IMR-90 (cell line): ENCODE measurements around the gene NIPAL3. TPM values are rescaled to one million over a fixed set of nuclear protein-coding genes. Genes with fewer than 3 reads are reported as not detected.
A peak's percentile ranks its signal among the peaks of the same experiment; 100 is the strongest.

ENCODE experiments used
- ATAC-seq: fragments of 200-7000 bp; cut with Tn5 transposase; 2 replicates; pipeline ENCODE4 v1.9.1; 2020; ENCODE audit warnings: low read depth, mild to moderate bottlenecking, moderate library complexity
- BruUV-seq: library from RNA; stranded (reverse); fragments of 400-500 nt; replicated peaks from 2 replicates; lab custom pipeline; 2021; lab: Mats Ljungman, UMichigan
- CTCF ChIA-PET: fragments of 300-600 bp; formaldehyde crosslinking; extraction: SDS; loops from one replicate; lab custom pipeline; 2021; ENCODE audit warnings: antibody characterized with exemption; lab: Yijun Ruan, JAX
- POLR2A ChIA-PET: fragments of 300-600 bp; sonication (Branson Sonifier 250); formaldehyde crosslinking; loops from one replicate; lab custom pipeline; 2022; ENCODE audit warnings: antibody characterized with exemption; ENCODE audit not compliant: unreplicated experiment; lab: Charles Lee
- DNase-seq: peaks from one replicate; pipeline ENCODE4 v3.0.0; 2013
- H2AFZ ChIP-seq: replicated peaks from 2 replicates; pipeline ENCODE3; 2013; ENCODE audit warnings: low read length, mild to moderate bottlenecking; ENCODE audit not compliant: poor library complexity
- H2AK5ac ChIP-seq: 2 replicates; pipeline ENCODE4 v1.6.1; 2013; ENCODE audit warnings: low read depth, low read length, inconsistent platforms
- H2AK9ac ChIP-seq: replicated peaks from 2 replicates; pipeline ENCODE3; 2013; ENCODE audit warnings: mild to moderate bottlenecking, low read depth, low read length, moderate library complexity; ENCODE audit not compliant: poor library complexity
- H2BK120ac ChIP-seq: 2 replicates; pipeline ENCODE4 v1.6.1; 2013; ENCODE audit warnings: low read depth, low read length, inconsistent platforms
- H2BK15ac ChIP-seq: 3 replicates; pipeline ENCODE4 v1.6.1; 2013; ENCODE audit warnings: low read depth, low read length, inconsistent platforms
- H2BK20ac ChIP-seq: 2 replicates; pipeline ENCODE4 v1.6.1; 2013; ENCODE audit warnings: low read depth, mild to moderate bottlenecking, inconsistent platforms, low read length, moderate library complexity
- H2BK5ac ChIP-seq: 2 replicates; pipeline ENCODE4 v1.6.1; 2013; ENCODE audit warnings: mild to moderate bottlenecking, low read depth, low read length, inconsistent platforms; ENCODE audit not compliant: poor library complexity, severe bottlenecking
- H3K14ac ChIP-seq: replicated peaks from 2 replicates; pipeline ENCODE4 v1.6.1; 2013; ENCODE audit warnings: low read depth, low read length, inconsistent platforms
- H3K18ac ChIP-seq: 2 replicates; pipeline ENCODE4 v1.6.1; 2013; ENCODE audit warnings: low read depth, low read length, control low read depth
- H3K23ac ChIP-seq: 2 replicates; pipeline ENCODE4 v1.6.1; 2013; ENCODE audit warnings: low read depth, low read length, inconsistent platforms
- H3K27ac ChIP-seq: 2 replicates; pipeline ENCODE4 v1.5.1; 2013; ENCODE audit warnings: mild to moderate bottlenecking, control low read depth, low read length; ENCODE audit not compliant: insufficient read depth
- H3K27me3 ChIP-seq: 2 replicates; pipeline ENCODE4 v1.6.1; 2013; ENCODE audit warnings: low read length; ENCODE audit not compliant: control insufficient read depth, insufficient read depth
- H3K36me3 ChIP-seq: 2 replicates; pipeline ENCODE4 v1.6.1; 2013; ENCODE audit warnings: low read length, mixed read lengths; ENCODE audit not compliant: control insufficient read depth, insufficient read depth
- H3K4ac ChIP-seq: 2 replicates; pipeline ENCODE4 v1.6.1; 2013; ENCODE audit warnings: low read depth, low read length, inconsistent platforms
- H3K4me1 ChIP-seq: 2 replicates; pipeline ENCODE4 v1.6.1; 2013; ENCODE audit warnings: low read length, mixed read lengths; ENCODE audit not compliant: control insufficient read depth, insufficient read depth
- H3K4me2 ChIP-seq: 2 replicates; pipeline ENCODE4 v1.6.1; 2013; ENCODE audit warnings: low read depth, mild to moderate bottlenecking, control low read depth, low read length, moderate library complexity
- H3K4me3 ChIP-seq: 2 replicates; pipeline ENCODE4 v1.5.1; 2013; ENCODE audit warnings: low read depth, mild to moderate bottlenecking, control low read depth, low read length, moderate library complexity; ENCODE audit not compliant: insufficient read depth
- H3K56ac ChIP-seq: 2 replicates; pipeline ENCODE4 v1.6.1; 2013; ENCODE audit warnings: low read length, inconsistent platforms; ENCODE audit not compliant: insufficient read depth; ENCODE audit errors: extremely low read depth
- H3K79me1 ChIP-seq, 2 experiments: 2 replicates each; pipeline ENCODE4 v1.6.1; 2013; ENCODE audit warnings: low read length in 2 of 2, inconsistent platforms in 1 of 2, low read depth in 1 of 2
- H3K9ac ChIP-seq: 2 replicates; pipeline ENCODE4 v1.6.1; 2013; ENCODE audit warnings: low read depth, low read length, control low read depth
- H3K9me1 ChIP-seq: 2 replicates; pipeline ENCODE4 v1.6.1; 2013; ENCODE audit warnings: low read length, inconsistent platforms; ENCODE audit not compliant: insufficient read depth
- H3K9me3 ChIP-seq: 2 replicates; pipeline ENCODE4 v1.6.1; 2013; ENCODE audit warnings: low read length; ENCODE audit not compliant: control insufficient read depth, insufficient read depth
- H4K20me1 ChIP-seq: 2 replicates; pipeline ENCODE4 v1.6.1; 2013; ENCODE audit warnings: low read length, inconsistent platforms; ENCODE audit not compliant: insufficient read depth
- H4K5ac ChIP-seq: 2 replicates; pipeline ENCODE4 v1.6.1; 2013; ENCODE audit warnings: mild to moderate bottlenecking, low read depth, low read length, control low read depth
- H4K8ac ChIP-seq, 2 experiments: 2 replicates each; pipeline ENCODE4 v1.6.1; 2013; ENCODE audit warnings: low read depth in 2 of 2, low read length in 2 of 2, control low read depth in 1 of 2, inconsistent platforms in 1 of 2
- H4K91ac ChIP-seq: 2 replicates; pipeline ENCODE4 v1.6.1; 2013; ENCODE audit warnings: low read depth, low read length, inconsistent platforms; ENCODE audit not compliant: insufficient read depth
- MAZ ChIP-seq: IDR thresholded peaks from 2 replicates; pipeline ENCODE4 v1.6.1; 2012; ENCODE audit warnings: low read depth, mild to moderate bottlenecking, low read length, improper control_type of control experiment, moderate library complexity, borderline replicate concordance
- WGBS, 2 experiments: methylation state at CpG; one replicate each; pipeline versions ENCODE4 v1.1.5 to v1.1.7; 2013; ENCODE audit warnings: missing lambda C conversion rate in 2 of 2; ENCODE audit not compliant: insufficient read length in 1 of 2; ENCODE audit errors: extremely low coverage in 2 of 2; 5-methylcytosine and 5-hydroxymethylcytosine counted together
- dilution Hi-C: fragments of 300-500 bp; cut with HindIII; formaldehyde crosslinking; loops from one replicate; pipeline ENCODE4 v1.14.3; 2018; ENCODE audit warnings: low sequenced_read_pairs; ENCODE audit not compliant: unreplicated experiment
- in situ Hi-C: fragments of 300-500 bp; cut with MboI; formaldehyde crosslinking; loops from 3 replicates; pipeline ENCODE4 v1.14.3; 2019; ENCODE audit warnings: low sequenced_read_pairs, inconsistent platforms, mixed read lengths
- intact Hi-C: fragments of 100-400 bp; cut with micrococcal nuclease; formaldehyde crosslinking; loops from 2 replicates; pipeline ENCODE4 v1.10.0; 2022
- polyA plus RNA-seq, 3 experiments: library from polyadenylated mRNA; depleted of rRNA; stranded (reverse); fragments of >200 nt; gene quantifications; 2 replicates each; pipeline ENCODE4 v1.2.3, GENCODE V29; 2012; ENCODE audit warnings: low replicate concordance in 1 of 3
- total RNA-seq: library from RNA; depleted of rRNA; stranded (reverse); fragments of >200 nt; gene quantifications from 2 replicates; pipeline ENCODE4 v1.2.3, GENCODE V29; 2012
- TF ChIP-seq, protein P1 (sequence below): conservative IDR thresholded peaks from 2 replicates; pipeline ENCODE4 v1.5.1; 2012; ENCODE audit warnings: mild to moderate bottlenecking, low read depth, low read length, improper control_type of control experiment

The NIPAL3 gene
- total and polyA plus RNA-seq, 2 of the 4 experiments (the other 2 are of a cell fraction): 55.0 to 123 TPM

DNA sequence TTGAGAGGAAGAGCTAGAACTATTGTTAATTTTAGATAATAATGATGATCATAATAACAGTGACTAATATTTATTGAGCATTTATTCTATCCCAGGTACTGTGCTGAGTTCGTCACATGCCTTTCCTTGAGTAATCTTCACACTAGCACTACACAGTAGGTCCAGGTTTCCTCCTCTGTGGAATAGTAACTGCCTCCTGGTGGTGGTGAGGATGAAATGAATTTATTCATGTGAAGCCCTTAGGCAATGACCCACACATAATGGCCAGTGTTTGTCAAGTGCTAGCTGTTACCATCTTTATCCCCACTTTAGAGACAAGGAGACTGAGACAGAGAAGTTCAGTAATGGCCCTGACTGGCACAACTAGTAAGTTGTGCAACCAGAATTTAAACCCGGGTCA lies 5.9 kb downstream of the NIPAL3 start:
- no peak overlapping the region for H4K91ac ChIP-seq
- H3K36me3 ChIP-seq: peaks cover 16% of the 10 kb centered on the region; the same call in 1 of the 2 replicates
- dilution Hi-C loops (no loop called here), intact Hi-C loops (no loop called here), in situ Hi-C loops (no loop called here)
- no peak overlapping the region for H3K56ac ChIP-seq
- WGBS, 2 experiments: no CpG with 5 or more reads among the region's 2 CpGs
- H3K9ac ChIP-seq: no peak overlapping the region
- H3K27me3 ChIP-seq: no peaks in the 10 kb centered on the region
- no peak overlapping the region for H4K5ac ChIP-seq
- no peak overlapping the region for H2AFZ ChIP-seq
- no peak overlapping the region; the same call in 1 of the 2 replicates for H3K14ac ChIP-seq
- no peak overlapping the region for H3K23ac ChIP-seq
- no peak overlapping the region for H2BK20ac ChIP-seq
- H2AK9ac ChIP-seq: no peak overlapping the region
- ChIA-PET POLR2A (no interaction called here), CTCF (no interaction called here)
- DNase-seq (no peak), ATAC-seq (no peak)
- peaks cover 31 to 55% of the 10 kb centered on the region in 2 experiments; a peak in 3 of 4 replicates for H3K79me1 ChIP-seq
- H3K4me1 ChIP-seq: peaks cover 15% of the 10 kb centered on the region
- no peak overlapping the region for H2BK120ac ChIP-seq
- no peak overlapping the region for H3K18ac ChIP-seq
- no peak overlapping the region for H3K4me2 ChIP-seq
- no peak overlapping the region for H3K4ac ChIP-seq
- H4K8ac ChIP-seq: no peak overlapping the region
- H3K27ac ChIP-seq: no peak overlapping the region
- H3K4me3 ChIP-seq: no peak overlapping the region
- no TSS peak for BruUV-seq
- H3K9me1 ChIP-seq: peaks cover 21% of the 10 kb centered on the region
- TF ChIP-seq MAZ: no peak
- TF ChIP-seq, protein P1, sequence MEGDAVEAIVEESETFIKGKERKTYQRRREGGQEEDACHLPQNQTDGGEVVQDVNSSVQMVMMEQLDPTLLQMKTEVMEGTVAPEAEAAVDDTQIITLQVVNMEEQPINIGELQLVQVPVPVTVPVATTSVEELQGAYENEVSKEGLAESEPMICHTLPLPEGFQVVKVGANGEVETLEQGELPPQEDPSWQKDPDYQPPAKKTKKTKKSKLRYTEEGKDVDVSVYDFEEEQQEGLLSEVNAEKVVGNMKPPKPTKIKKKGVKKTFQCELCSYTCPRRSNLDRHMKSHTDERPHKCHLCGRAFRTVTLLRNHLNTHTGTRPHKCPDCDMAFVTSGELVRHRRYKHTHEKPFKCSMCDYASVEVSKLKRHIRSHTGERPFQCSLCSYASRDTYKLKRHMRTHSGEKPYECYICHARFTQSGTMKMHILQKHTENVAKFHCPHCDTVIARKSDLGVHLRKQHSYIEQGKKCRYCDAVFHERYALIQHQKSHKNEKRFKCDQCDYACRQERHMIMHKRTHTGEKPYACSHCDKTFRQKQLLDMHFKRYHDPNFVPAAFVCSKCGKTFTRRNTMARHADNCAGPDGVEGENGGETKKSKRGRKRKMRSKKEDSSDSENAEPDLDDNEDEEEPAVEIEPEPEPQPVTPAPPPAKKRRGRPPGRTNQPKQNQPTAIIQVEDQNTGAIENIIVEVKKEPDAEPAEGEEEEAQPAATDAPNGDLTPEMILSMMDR: 0 out of 2 replicates have a peak, but pooled peaks have one; percentile 6
- H4K20me1 ChIP-seq: 0 out of 2 replicates have a peak, but pooled peaks cover 2% of the 10 kb centered on the region
- no peak overlapping the region for H2BK15ac ChIP-seq
- no peaks in the 10 kb centered on the region for H3K9me3 ChIP-seq
- no peak overlapping the region for H2BK5ac ChIP-seq
- H2AK5ac ChIP-seq: no peak overlapping the region
